ENCODE results near the gene PDE4D.

GRCh38 chr5:59020611-59021285 is 872.8 kb downstream of the PDE4D start:
- TF ChIP-seq CTCF (conservative IDR thresholded peaks at IDR 0.05 in 1 of 2, IDR thresholded peaks at IDR 0.05 in 1 of 2; ENCODE audit: extremely low read depth in 1 of 2, insufficient read depth in 1 of 2, low read depth in 1 of 2, low read length in 2 of 2) (no peak), EZH2 (IDR thresholded peaks at IDR 0.05; ENCODE audit: borderline replicate concordance, low read length) (no peak)
